GM23338 (cell line): ENCODE data around the gene PRKAR1B. TPM values are rescaled to one million over a fixed set of nuclear protein-coding genes. Genes with fewer than 3 reads are reported as not detected.

ENCODE experiments used
- ATAC-seq: fragments of 200-7000 bp; cut with Tn5 transposase; 3 replicates; pipeline ENCODE4 v1.9.1; 2020
- DNase-seq: peaks from one replicate; pipeline ENCODE4 v3.0.0-alpha.2; 2015; ENCODE audit warnings: low spot score
- H2AFZ ChIP-seq: fragments of 200-600 bp; sonication (generic); 2 replicates; pipeline ENCODE4 v1.8.0; 2016; ENCODE audit warnings: antibody characterized with exemption, mild to moderate bottlenecking, moderate library complexity
- H3F3A ChIP-seq: fragments of 200-600 bp; sonication (generic); replicated peaks from 2 replicates; pipeline ENCODE4 v1.8.0; 2017; ENCODE audit warnings: antibody characterized with exemption, mixed run types, low read depth
- H3K27ac ChIP-seq: fragments of 200-600 bp; sonication (generic); 2 replicates; pipeline ENCODE4 v1.6.1; 2016; ENCODE audit warnings: low read depth
- H3K27me3 ChIP-seq: fragments of 200-600 bp; sonication (generic); 2 replicates; pipeline ENCODE4 v1.8.0; 2016; ENCODE audit warnings: mild to moderate bottlenecking, mixed run types, moderate library complexity; ENCODE audit not compliant: insufficient read depth
- H3K36me3 ChIP-seq: fragments of 200-600 bp; sonication (generic); 2 replicates; pipeline ENCODE4 v1.8.0; 2016; ENCODE audit warnings: mild to moderate bottlenecking; ENCODE audit not compliant: insufficient read depth
- H3K4me1 ChIP-seq: fragments of 200-600 bp; sonication (generic); 2 replicates; pipeline ENCODE4 v1.8.0; 2016; ENCODE audit warnings: mild to moderate bottlenecking, moderate library complexity; ENCODE audit not compliant: insufficient read depth
- H3K4me2 ChIP-seq: fragments of 200-600 bp; sonication (generic); 2 replicates; pipeline ENCODE4 v1.7.1; 2017; ENCODE audit warnings: mixed run types
- H3K4me3 ChIP-seq: fragments of 200-600 bp; sonication (generic); 2 replicates; pipeline ENCODE4 v1.6.1; 2016; ENCODE audit warnings: mixed run types
- H3K79me2 ChIP-seq: fragments of 200-600 bp; sonication (generic); replicated peaks from 2 replicates; pipeline ENCODE4 v1.8.0; 2017; ENCODE audit warnings: mild to moderate bottlenecking; ENCODE audit not compliant: insufficient read depth
- H3K9me2 ChIP-seq: fragments of 200-600 bp; sonication (generic); 2 replicates; pipeline ENCODE4 v1.8.0; 2017; ENCODE audit not compliant: insufficient read depth
- H4K20me1 ChIP-seq: fragments of 200-600 bp; sonication (generic); replicated peaks from 2 replicates; pipeline ENCODE4 v1.8.0; 2017; ENCODE audit warnings: mild to moderate bottlenecking; ENCODE audit not compliant: insufficient read depth
- H3K27ac Mint-ChIP-seq: 2 replicates; pipeline ENCODE4 v1.8.0; 2020; ENCODE audit warnings: inconsistent platforms, mild to moderate bottlenecking, moderate library complexity, mixed read lengths
- H3K27me3 Mint-ChIP-seq: 3 replicates; pipeline ENCODE4 v1.8.0; 2022; ENCODE audit warnings: low read depth, mild to moderate bottlenecking, moderate library complexity, mixed read lengths, inconsistent platforms; ENCODE audit not compliant: insufficient read depth, poor library complexity
- H3K36me3 Mint-ChIP-seq: 3 replicates; pipeline ENCODE4 v1.8.0; 2021; ENCODE audit warnings: low read depth, mild to moderate bottlenecking, inconsistent platforms, moderate library complexity, mixed read lengths
- H3K4me1 Mint-ChIP-seq: 3 replicates; pipeline ENCODE4 v1.8.0; 2020; ENCODE audit warnings: mild to moderate bottlenecking, inconsistent platforms, mixed read lengths
- H3K4me3 Mint-ChIP-seq: 3 replicates; pipeline ENCODE4 v1.8.0; 2021; ENCODE audit warnings: moderate library complexity, mild to moderate bottlenecking, inconsistent platforms, mixed read lengths
- H3K9me3 Mint-ChIP-seq: 3 replicates; pipeline ENCODE4 v1.8.0; 2020; ENCODE audit warnings: moderate library complexity, mild to moderate bottlenecking, inconsistent platforms, mixed read lengths
- CREB1 ChIP-seq: fragments of 250-450 bp; sonication (Bioruptor Pico); IDR thresholded peaks from 2 replicates; pipeline ENCODE4 v1.5.0; 2020; ENCODE audit warnings: low read depth, mild to moderate bottlenecking, moderate library complexity
- EZH2 ChIP-seq: fragments of 200-600 bp; sonication (generic); IDR thresholded peaks from one replicate; pipeline ENCODE4 v1.8.0; 2017; ENCODE audit warnings: antibody characterized with exemption, mild to moderate bottlenecking, low read depth; ENCODE audit not compliant: unreplicated experiment
- NANOG ChIP-seq: IDR thresholded peaks from 2 replicates; pipeline ENCODE4 v1.6.1; 2016; ENCODE audit warnings: antibody characterized with exemption, borderline replicate concordance
- ZNF114 ChIP-seq: fragments of 250-450 bp; sonication (Bioruptor Pico); IDR thresholded peaks from 2 replicates; pipeline ENCODE4 v1.5.0; 2020; ENCODE audit warnings: mild to moderate bottlenecking, moderate library complexity
- polyA plus RNA-seq: library from polyadenylated mRNA; unstranded; fragments of >200 nt; fragmentation: Nextera tagmentation; extraction: Ambion mirVana; gene quantifications from 2 replicates; pipeline ENCODE4 v1.2.1, GENCODE V29; 2016
- total RNA-seq: library from RNA; depleted of rRNA; stranded (reverse); fragments of >200 nt; shearing (Covaris generic); gene quantifications from 2 replicates; pipeline ENCODE4 v1.2.3, GENCODE V29; 2014
- TF ChIP-seq, protein P1 (sequence below): fragments of 250-450 bp; sonication (Bioruptor Pico); IDR thresholded peaks from 2 replicates; pipeline ENCODE4 v1.5.0; 2020; ENCODE audit warnings: mild to moderate bottlenecking, moderate library complexity
- TF ChIP-seq, protein P2 (sequence below), 2 experiments: fragments of 200-600 bp in 1 of 2; sonication (generic) in 1 of 2; conservative IDR thresholded peaks; 2 replicates each; pipeline versions ENCODE4 v1.5.1 to v1.6.1; 2016 to 2017; ENCODE audit warnings: antibody characterized with exemption in 2 of 2, low read depth in 2 of 2, mild to moderate bottlenecking in 2 of 2, moderate library complexity in 1 of 2
- TF ChIP-seq, protein P3 (sequence below): IDR thresholded peaks from 2 replicates; pipeline ENCODE4 v1.6.1; 2016; ENCODE audit warnings: antibody characterized with exemption
- TF ChIP-seq, protein P4 (sequence below): IDR thresholded peaks from one replicate; pipeline ENCODE4 v1.6.1; 2018; ENCODE audit warnings: antibody characterized with exemption; ENCODE audit not compliant: unreplicated experiment

PRKAR1B gene
- total and polyA plus RNA-seq, 2 experiments from 2014 or later: 35.7 to 36.7 TPM

- TF ChIP-seq, protein P1, sequence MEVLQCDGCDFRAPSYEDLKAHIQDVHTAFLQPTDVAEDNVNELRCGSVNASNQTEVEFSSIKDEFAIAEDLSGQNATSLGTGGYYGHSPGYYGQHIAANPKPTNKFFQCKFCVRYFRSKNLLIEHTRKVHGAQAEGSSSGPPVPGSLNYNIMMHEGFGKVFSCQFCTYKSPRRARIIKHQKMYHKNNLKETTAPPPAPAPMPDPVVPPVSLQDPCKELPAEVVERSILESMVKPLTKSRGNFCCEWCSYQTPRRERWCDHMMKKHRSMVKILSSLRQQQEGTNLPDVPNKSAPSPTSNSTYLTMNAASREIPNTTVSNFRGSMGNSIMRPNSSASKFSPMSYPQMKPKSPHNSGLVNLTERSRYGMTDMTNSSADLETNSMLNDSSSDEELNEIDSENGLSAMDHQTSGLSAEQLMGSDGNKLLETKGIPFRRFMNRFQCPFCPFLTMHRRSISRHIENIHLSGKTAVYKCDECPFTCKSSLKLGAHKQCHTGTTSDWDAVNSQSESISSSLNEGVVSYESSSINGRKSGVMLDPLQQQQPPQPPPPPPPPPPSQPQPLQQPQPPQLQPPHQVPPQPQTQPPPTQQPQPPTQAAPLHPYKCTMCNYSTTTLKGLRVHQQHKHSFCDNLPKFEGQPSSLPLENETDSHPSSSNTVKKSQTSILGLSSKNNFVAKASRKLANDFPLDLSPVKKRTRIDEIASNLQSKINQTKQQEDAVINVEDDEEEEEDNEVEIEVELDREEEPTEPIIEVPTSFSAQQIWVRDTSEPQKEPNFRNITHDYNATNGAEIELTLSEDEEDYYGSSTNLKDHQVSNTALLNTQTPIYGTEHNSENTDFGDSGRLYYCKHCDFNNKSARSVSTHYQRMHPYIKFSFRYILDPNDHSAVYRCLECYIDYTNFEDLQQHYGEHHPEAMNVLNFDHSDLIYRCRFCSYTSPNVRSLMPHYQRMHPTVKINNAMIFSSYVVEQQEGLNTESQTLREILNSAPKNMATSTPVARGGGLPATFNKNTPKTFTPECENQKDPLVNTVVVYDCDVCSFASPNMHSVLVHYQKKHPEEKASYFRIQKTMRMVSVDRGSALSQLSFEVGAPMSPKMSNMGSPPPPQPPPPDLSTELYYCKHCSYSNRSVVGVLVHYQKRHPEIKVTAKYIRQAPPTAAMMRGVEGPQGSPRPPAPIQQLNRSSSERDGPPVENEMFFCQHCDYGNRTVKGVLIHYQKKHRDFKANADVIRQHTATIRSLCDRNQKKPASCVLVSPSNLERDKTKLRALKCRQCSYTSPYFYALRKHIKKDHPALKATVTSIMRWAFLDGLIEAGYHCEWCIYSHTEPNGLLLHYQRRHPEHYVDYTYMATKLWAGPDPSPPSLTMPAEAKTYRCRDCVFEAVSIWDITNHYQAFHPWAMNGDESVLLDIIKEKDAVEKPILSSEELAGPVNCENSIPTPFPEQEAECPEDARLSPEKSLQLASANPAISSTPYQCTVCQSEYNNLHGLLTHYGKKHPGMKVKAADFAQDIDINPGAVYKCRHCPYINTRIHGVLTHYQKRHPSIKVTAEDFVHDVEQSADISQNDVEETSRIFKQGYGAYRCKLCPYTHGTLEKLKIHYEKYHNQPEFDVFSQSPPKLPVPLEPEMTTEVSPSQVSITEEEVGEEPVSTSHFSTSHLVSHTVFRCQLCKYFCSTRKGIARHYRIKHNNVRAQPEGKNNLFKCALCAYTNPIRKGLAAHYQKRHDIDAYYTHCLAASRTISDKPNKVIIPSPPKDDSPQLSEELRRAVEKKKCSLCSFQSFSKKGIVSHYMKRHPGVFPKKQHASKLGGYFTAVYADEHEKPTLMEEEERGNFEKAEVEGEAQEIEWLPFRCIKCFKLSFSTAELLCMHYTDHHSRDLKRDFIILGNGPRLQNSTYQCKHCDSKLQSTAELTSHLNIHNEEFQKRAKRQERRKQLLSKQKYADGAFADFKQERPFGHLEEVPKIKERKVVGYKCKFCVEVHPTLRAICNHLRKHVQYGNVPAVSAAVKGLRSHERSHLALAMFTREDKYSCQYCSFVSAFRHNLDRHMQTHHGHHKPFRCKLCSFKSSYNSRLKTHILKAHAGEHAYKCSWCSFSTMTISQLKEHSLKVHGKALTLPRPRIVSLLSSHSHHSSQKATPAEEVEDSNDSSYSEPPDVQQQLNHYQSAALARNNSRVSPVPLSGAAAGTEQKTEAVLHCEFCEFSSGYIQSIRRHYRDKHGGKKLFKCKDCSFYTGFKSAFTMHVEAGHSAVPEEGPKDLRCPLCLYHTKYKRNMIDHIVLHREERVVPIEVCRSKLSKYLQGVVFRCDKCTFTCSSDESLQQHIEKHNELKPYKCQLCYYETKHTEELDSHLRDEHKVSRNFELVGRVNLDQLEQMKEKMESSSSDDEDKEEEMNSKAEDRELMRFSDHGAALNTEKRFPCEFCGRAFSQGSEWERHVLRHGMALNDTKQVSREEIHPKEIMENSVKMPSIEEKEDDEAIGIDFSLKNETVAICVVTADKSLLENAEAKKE: no peak
- TF ChIP-seq, protein P2, sequence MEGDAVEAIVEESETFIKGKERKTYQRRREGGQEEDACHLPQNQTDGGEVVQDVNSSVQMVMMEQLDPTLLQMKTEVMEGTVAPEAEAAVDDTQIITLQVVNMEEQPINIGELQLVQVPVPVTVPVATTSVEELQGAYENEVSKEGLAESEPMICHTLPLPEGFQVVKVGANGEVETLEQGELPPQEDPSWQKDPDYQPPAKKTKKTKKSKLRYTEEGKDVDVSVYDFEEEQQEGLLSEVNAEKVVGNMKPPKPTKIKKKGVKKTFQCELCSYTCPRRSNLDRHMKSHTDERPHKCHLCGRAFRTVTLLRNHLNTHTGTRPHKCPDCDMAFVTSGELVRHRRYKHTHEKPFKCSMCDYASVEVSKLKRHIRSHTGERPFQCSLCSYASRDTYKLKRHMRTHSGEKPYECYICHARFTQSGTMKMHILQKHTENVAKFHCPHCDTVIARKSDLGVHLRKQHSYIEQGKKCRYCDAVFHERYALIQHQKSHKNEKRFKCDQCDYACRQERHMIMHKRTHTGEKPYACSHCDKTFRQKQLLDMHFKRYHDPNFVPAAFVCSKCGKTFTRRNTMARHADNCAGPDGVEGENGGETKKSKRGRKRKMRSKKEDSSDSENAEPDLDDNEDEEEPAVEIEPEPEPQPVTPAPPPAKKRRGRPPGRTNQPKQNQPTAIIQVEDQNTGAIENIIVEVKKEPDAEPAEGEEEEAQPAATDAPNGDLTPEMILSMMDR (conservative IDR thresholded peaks at IDR 0.05; ENCODE audit: low read depth in 2 of 2): no peak
Observed at GRCh38 chr7:691361-692045, 35.6 kb downstream of the PRKAR1B start (continued).

GRCh38 chr7:690478-691360 is 36.4 kb downstream of the PRKAR1B start:
- Mint-ChIP-seq H3K27ac (no peak overlapping the region), H3K9me3 (peaks cover 57% of the 10 kb centered on the region), H3K36me3 (peaks cover 95% of the 10 kb centered on the region), H3K4me3 (no peak overlapping the region), H3K27me3 (peaks cover 12% of the 10 kb centered on the region), H3K4me1 (no peaks in the 10 kb centered on the region; the same call in 2 of the 3 replicates)
- Histone ChIP-seq H3K27me3 (no peaks in the 10 kb centered on the region), H3K36me3 (peaks cover 13% of the 10 kb centered on the region), H3K9me2 (no peaks in the 10 kb centered on the region), H3K27ac (no peak overlapping the region), H3K4me1 (no peaks in the 10 kb centered on the region), H3F3A (no peaks in the 10 kb centered on the region), H2AFZ (no peak overlapping the region), H3K4me3 (no peak overlapping the region), H3K79me2 (peaks cover 10% of the 10 kb centered on the region; the same call in 1 of the 2 replicates), H3K4me2 (no peak overlapping the region), H4K20me1 (no peaks in the 10 kb centered on the region)
- no peak for ATAC-seq
- DNase-seq: no peak
- TF ChIP-seq, protein P3, sequence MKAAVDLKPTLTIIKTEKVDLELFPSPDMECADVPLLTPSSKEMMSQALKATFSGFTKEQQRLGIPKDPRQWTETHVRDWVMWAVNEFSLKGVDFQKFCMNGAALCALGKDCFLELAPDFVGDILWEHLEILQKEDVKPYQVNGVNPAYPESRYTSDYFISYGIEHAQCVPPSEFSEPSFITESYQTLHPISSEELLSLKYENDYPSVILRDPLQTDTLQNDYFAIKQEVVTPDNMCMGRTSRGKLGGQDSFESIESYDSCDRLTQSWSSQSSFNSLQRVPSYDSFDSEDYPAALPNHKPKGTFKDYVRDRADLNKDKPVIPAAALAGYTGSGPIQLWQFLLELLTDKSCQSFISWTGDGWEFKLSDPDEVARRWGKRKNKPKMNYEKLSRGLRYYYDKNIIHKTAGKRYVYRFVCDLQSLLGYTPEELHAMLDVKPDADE: no peak
- TF ChIP-seq CREB1 (CRISPR knock-in tag) (no peak), NANOG (no peak), ZNF114 (CRISPR knock-in tag) (no peak), EZH2 (no peak)
- TF ChIP-seq, protein P4, sequence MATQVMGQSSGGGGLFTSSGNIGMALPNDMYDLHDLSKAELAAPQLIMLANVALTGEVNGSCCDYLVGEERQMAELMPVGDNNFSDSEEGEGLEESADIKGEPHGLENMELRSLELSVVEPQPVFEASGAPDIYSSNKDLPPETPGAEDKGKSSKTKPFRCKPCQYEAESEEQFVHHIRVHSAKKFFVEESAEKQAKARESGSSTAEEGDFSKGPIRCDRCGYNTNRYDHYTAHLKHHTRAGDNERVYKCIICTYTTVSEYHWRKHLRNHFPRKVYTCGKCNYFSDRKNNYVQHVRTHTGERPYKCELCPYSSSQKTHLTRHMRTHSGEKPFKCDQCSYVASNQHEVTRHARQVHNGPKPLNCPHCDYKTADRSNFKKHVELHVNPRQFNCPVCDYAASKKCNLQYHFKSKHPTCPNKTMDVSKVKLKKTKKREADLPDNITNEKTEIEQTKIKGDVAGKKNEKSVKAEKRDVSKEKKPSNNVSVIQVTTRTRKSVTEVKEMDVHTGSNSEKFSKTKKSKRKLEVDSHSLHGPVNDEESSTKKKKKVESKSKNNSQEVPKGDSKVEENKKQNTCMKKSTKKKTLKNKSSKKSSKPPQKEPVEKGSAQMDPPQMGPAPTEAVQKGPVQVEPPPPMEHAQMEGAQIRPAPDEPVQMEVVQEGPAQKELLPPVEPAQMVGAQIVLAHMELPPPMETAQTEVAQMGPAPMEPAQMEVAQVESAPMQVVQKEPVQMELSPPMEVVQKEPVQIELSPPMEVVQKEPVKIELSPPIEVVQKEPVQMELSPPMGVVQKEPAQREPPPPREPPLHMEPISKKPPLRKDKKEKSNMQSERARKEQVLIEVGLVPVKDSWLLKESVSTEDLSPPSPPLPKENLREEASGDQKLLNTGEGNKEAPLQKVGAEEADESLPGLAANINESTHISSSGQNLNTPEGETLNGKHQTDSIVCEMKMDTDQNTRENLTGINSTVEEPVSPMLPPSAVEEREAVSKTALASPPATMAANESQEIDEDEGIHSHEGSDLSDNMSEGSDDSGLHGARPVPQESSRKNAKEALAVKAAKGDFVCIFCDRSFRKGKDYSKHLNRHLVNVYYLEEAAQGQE: no peak
